ENCODE measurements around the gene PORCN.

DNA sequence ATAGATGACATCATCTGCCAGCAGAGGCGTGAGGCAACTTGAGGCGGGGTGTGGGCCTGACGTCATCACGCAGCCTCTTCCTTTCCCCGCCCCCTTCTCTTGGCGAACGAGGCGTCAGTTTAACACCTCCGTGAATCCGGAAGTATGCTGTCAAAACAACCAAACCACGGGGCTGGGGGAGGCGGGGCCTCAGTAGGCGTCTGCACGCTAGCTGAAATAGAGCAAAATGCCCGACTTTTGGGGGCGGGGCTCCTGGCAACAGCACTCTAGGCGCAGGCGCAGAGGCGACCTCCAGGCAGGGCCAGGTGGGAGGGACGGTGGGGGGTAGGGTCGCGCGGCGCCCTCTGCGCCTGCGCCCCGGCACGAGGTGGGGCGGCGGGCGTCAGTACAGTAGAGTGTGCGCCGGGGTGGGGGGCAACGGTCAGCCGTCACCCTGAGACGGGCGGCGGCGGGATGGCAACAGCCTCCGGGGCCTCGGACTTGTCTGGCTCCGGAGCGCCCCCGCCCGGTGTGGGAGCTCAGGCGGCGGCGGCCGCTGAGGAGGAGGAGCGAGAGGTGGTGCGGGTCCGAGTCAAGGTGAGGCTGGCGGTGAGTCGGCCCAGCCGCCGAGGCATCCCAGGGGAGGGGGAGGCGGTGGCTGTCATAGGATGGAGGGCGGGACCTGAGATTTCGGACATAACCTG, 30.7 kb downstream of the PORCN start, which contains the start of gene TBC1D25:
- peak in 1 of 2 donors; percentile 26 for TF ChIP-seq POLR2A (IDR thresholded peaks at IDR 0.05)
- TF ChIP-seq, protein P1, sequence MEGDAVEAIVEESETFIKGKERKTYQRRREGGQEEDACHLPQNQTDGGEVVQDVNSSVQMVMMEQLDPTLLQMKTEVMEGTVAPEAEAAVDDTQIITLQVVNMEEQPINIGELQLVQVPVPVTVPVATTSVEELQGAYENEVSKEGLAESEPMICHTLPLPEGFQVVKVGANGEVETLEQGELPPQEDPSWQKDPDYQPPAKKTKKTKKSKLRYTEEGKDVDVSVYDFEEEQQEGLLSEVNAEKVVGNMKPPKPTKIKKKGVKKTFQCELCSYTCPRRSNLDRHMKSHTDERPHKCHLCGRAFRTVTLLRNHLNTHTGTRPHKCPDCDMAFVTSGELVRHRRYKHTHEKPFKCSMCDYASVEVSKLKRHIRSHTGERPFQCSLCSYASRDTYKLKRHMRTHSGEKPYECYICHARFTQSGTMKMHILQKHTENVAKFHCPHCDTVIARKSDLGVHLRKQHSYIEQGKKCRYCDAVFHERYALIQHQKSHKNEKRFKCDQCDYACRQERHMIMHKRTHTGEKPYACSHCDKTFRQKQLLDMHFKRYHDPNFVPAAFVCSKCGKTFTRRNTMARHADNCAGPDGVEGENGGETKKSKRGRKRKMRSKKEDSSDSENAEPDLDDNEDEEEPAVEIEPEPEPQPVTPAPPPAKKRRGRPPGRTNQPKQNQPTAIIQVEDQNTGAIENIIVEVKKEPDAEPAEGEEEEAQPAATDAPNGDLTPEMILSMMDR (IDR thresholded peaks at IDR 0.05): peak in 1 of 4 experiments; percentile 7

All from sigmoid colon (tissue), 3 donors.